Prostate gland (tissue), 1 donor: ENCODE results near the gene F5.

Source experiments
- POLR2A ChIP-seq: fragments of 450-650 bp; IDR thresholded peaks from one replicate; pipeline ENCODE4 v1.6.1; 2016; ENCODE audit warnings: antibody characterized with exemption, mild to moderate bottlenecking
- POLR2AphosphoS5 ChIP-seq: sonication (generic); formaldehyde crosslinking; IDR thresholded peaks from one replicate; pipeline ENCODE4 v1.6.1; 2017; ENCODE audit warnings: antibody characterized with exemption

DNA sequence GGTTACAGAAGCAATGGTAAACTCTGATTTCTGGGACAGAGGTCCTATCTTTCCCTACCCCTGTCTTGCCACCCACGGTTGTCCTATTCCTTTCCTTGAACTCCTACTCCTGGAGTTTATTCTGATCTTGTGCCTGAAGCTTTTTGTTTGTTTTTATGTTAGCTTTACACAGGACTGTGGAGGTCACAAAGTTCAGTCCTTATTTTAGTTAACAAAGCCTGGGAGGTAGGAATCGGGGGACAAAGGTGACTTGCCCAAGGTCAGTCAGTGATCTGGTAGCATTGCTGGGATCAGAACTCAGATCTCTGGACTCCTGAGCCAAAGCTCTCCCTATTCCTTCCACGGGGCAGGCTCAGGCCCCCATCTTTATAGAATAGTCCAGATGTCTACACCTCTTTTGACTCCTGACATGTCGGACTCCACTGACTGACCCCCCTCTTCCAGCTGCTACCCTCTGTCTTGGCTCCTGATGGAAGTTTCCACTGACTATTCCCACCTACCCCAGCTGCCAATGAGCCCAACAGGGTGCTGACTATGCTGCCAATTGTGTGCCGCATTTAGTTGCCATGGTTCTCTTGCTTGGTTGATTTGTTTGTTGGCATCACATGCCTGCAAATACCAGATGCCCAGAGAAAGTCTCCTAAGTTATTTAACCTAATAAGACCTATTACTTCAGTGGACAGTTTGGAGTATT lies 9.9 kb downstream of the F5 start:
- TF ChIP-seq POLR2AphosphoS5: no peak
- no peak for TF ChIP-seq POLR2A
